H1 (cell line): ENCODE data around the gene SLC22A23. TPM values are rescaled to one million over a fixed set of nuclear protein-coding genes. Genes with fewer than 3 reads are reported as not detected.

Experiments
- CTCF ChIA-PET: fragments of 300-600 bp; sonication (Branson Sonifier 250); formaldehyde crosslinking; loops from one replicate; lab custom pipeline; 2021; ENCODE audit not compliant: partially characterized antibody; lab: Charles Lee
- POLR2A ChIA-PET: fragments of 300-600 bp; sonication (Branson Sonifier 250); formaldehyde crosslinking; loops from one replicate; lab custom pipeline; 2021; ENCODE audit warnings: inconsistent platforms; ENCODE audit not compliant: partially characterized antibody; lab: Charles Lee
- DNase-seq, 2 experiments: peaks; one replicate each; pipeline versions ENCODE4 v3.0.0 to v3.0.0-alpha.2; 2010 to 2022; ENCODE audit warnings: low spot score in 2 of 2, low read depth in 1 of 2, mixed read lengths in 1 of 2
- FAIRE-seq: peaks from 2 replicates; lab custom pipeline; 2011; peaks lifted over from hg19 to GRCh38; lab: Jason Lieb, UNC
- H2AFZ ChIP-seq: 2 replicates; pipeline ENCODE4 v1.8.1; 2012; ENCODE audit warnings: low read length, inconsistent platforms
- H2AK5ac ChIP-seq: 2 replicates; pipeline ENCODE4 v1.6.1; 2013; ENCODE audit warnings: low read depth, low read length
- H2BK120ac ChIP-seq: replicated peaks from 2 replicates; pipeline ENCODE3; 2013; ENCODE audit warnings: low read depth, low read length, inconsistent platforms
- H2BK12ac ChIP-seq: 2 replicates; pipeline ENCODE4 v1.6.1; 2013; ENCODE audit warnings: low read depth, low read length
- H2BK15ac ChIP-seq: 2 replicates; pipeline ENCODE4 v1.6.1; 2013; ENCODE audit warnings: low read length
- H2BK20ac ChIP-seq: 2 replicates; pipeline ENCODE4 v1.6.1; 2013; ENCODE audit warnings: low read length
- H2BK5ac ChIP-seq: 2 replicates; pipeline ENCODE4 v1.6.1; 2013; ENCODE audit warnings: low read depth, low read length
- H3K14ac ChIP-seq: 2 replicates; pipeline ENCODE4 v1.6.1; 2013; ENCODE audit warnings: inconsistent platforms; ENCODE audit not compliant: insufficient read length
- H3K18ac ChIP-seq: 2 replicates; pipeline ENCODE4 v1.6.1; 2013; ENCODE audit warnings: low read length; ENCODE audit errors: extremely low read depth
- H3K23ac ChIP-seq: 2 replicates; pipeline ENCODE4 v1.6.1; 2013; ENCODE audit warnings: inconsistent platforms; ENCODE audit not compliant: insufficient read length
- H3K23me2 ChIP-seq: 2 replicates; pipeline ENCODE4 v1.6.1; 2013; ENCODE audit warnings: low read depth, low read length
- H3K27ac ChIP-seq: 2 replicates; pipeline ENCODE4 v1.6.1; 2011; ENCODE audit warnings: low read depth, low read length, inconsistent platforms
- H3K27me3 ChIP-seq, 4 experiments: replicated peaks in 1 of 4; 1 replicate in 1 of 4; 2 replicates in 3 of 4; pipeline versions ENCODE4 v1.6.1 to v1.8.1; 2011 to 2013; ENCODE audit warnings: low read length in 3 of 4, mild to moderate bottlenecking in 3 of 4, inconsistent platforms in 2 of 4, mixed read lengths in 2 of 4, moderate library complexity in 1 of 4; ENCODE audit not compliant: control insufficient read depth in 3 of 4, insufficient read depth in 3 of 4; ENCODE audit errors: extremely low read depth in 1 of 4
- H3K36me3 ChIP-seq, 4 experiments: 2 replicates each; pipeline versions ENCODE4 v1.6.1 to v1.8.1; 2011 to 2013; ENCODE audit warnings: mild to moderate bottlenecking in 4 of 4, low read length in 3 of 4, moderate library complexity in 2 of 4, control low read depth in 1 of 4, inconsistent platforms in 1 of 4; ENCODE audit not compliant: insufficient read depth in 4 of 4, control insufficient read depth in 2 of 4
- H3K4ac ChIP-seq: replicated peaks from 2 replicates; pipeline ENCODE3; 2013; ENCODE audit warnings: low read length, low read depth, mixed read lengths, inconsistent platforms; ENCODE audit not compliant: insufficient read length
- H3K4me1 ChIP-seq, 4 experiments: replicated peaks in 1 of 4; 1 replicate in 1 of 4; 2 replicates in 3 of 4; pipeline versions ENCODE4 v1.6.1 to v1.8.1; 2011 to 2013; ENCODE audit warnings: low read length in 3 of 4, inconsistent platforms in 2 of 4, mixed read lengths in 1 of 4; ENCODE audit not compliant: insufficient read depth in 4 of 4, control insufficient read depth in 3 of 4
- H3K4me2 ChIP-seq, 2 experiments: 2 replicates each; pipeline versions ENCODE4 v1.6.1 to v1.8.1; 2011 to 2013; ENCODE audit warnings: low read depth in 2 of 2, low read length in 2 of 2, control low read depth in 1 of 2, inconsistent platforms in 1 of 2, mild to moderate bottlenecking in 1 of 2; ENCODE audit not compliant: insufficient read depth in 1 of 2
- H3K4me3 ChIP-seq, 4 experiments: fragments of 200-600, 300-600 bp in 1 of 4; sonication (generic), shearing (Covaris generic), sonication (Bioruptor Twin) in 1 of 4; 2 replicates each; pipeline versions ENCODE4 v1.5.1 to v1.8.1; 2011 to 2016; ENCODE audit warnings: low read length in 4 of 4, low read depth in 3 of 4, control low read depth in 2 of 4, inconsistent platforms in 2 of 4, mild to moderate bottlenecking in 2 of 4, mixed read lengths in 1 of 4, moderate library complexity in 1 of 4; ENCODE audit not compliant: insufficient read depth in 2 of 4; ENCODE audit errors: extremely low read depth in 1 of 4
- H3K56ac ChIP-seq: replicated peaks from 2 replicates; pipeline ENCODE3; 2013; ENCODE audit warnings: low read depth, mild to moderate bottlenecking, mixed read lengths, low read length, inconsistent platforms; ENCODE audit not compliant: insufficient read length
- H3K79me1 ChIP-seq: 2 replicates; pipeline ENCODE4 v1.6.1; 2013; ENCODE audit warnings: low read depth, low read length, control low read depth
- H3K79me2 ChIP-seq, 2 experiments: 2 replicates each; pipeline versions ENCODE4 v1.6.1 to v1.8.1; 2012 to 2013; ENCODE audit warnings: low read length in 2 of 2, mild to moderate bottlenecking in 2 of 2, inconsistent platforms in 1 of 2; ENCODE audit not compliant: insufficient read depth in 2 of 2, control insufficient read depth in 1 of 2
- H3K9ac ChIP-seq, 4 experiments: replicated peaks in 1 of 4; 1 replicate in 1 of 4; 2 replicates in 3 of 4; pipeline versions ENCODE4 v1.6.1 to v1.8.1; 2011 to 2013; ENCODE audit warnings: low read depth in 3 of 4, low read length in 3 of 4, control low read depth in 2 of 4, mild to moderate bottlenecking in 2 of 4, moderate library complexity in 2 of 4, inconsistent platforms in 1 of 4; ENCODE audit errors: extremely low read depth in 1 of 4
- H3K9me3 ChIP-seq, 2 experiments: 2 replicates each; pipeline versions ENCODE4 v1.6.1 to v1.8.1; 2012 to 2013; ENCODE audit warnings: mild to moderate bottlenecking in 2 of 2, moderate library complexity in 2 of 2, control low read depth in 1 of 2, inconsistent platforms in 1 of 2, low read depth in 1 of 2, low read length in 1 of 2, mixed read lengths in 1 of 2; ENCODE audit not compliant: insufficient read depth in 2 of 2
- H4K20me1 ChIP-seq, 2 experiments: replicated peaks in 1 of 2; 2 replicates each; pipeline versions ENCODE3 to v1.8.1; 2011 to 2013; ENCODE audit warnings: inconsistent platforms in 2 of 2, low read length in 2 of 2, mild to moderate bottlenecking in 1 of 2; ENCODE audit not compliant: insufficient read depth in 2 of 2, control insufficient read depth in 1 of 2
- H4K5ac ChIP-seq: 2 replicates; pipeline ENCODE4 v1.6.1; 2013; ENCODE audit warnings: low read length, low read depth, mixed read lengths, inconsistent platforms; ENCODE audit not compliant: insufficient read length
- H4K8ac ChIP-seq: 2 replicates; pipeline ENCODE4 v1.8.0; 2013; ENCODE audit warnings: mild to moderate bottlenecking, moderate library complexity, low read length, inconsistent platforms; ENCODE audit not compliant: insufficient read depth; ENCODE audit errors: extremely low read depth
- H4K91ac ChIP-seq: replicated peaks from 2 replicates; pipeline ENCODE3; 2013; ENCODE audit warnings: low read length, mixed read lengths, inconsistent platforms; ENCODE audit not compliant: insufficient read length
- ASH2L ChIP-seq: fragments of 200-600, 300-600 bp; sonication (generic); IDR thresholded peaks from one replicate; pipeline ENCODE4 v1.7.1; 2017; ENCODE audit warnings: low read length
- BRCA1 ChIP-seq: IDR thresholded peaks from 2 replicates; pipeline ENCODE4 v1.6.1; 2012; ENCODE audit warnings: low read depth, low read length, improper control_type of control experiment
- CBX5 ChIP-seq: fragments of 300-800, 300-1000 bp; sonication (generic); IDR thresholded peaks from 2 replicates; pipeline ENCODE4 v1.7.1; 2016; ENCODE audit warnings: antibody characterized with exemption, low read length, low read depth
- CHD2 ChIP-seq: IDR thresholded peaks from 2 replicates; pipeline ENCODE4 v1.6.1; 2012; ENCODE audit warnings: low read length, improper control_type of control experiment
- CTBP2 ChIP-seq: IDR thresholded peaks from 2 replicates; pipeline ENCODE4 v1.7.0; 2011; ENCODE audit warnings: borderline replicate concordance, mild to moderate bottlenecking, moderate library complexity, mixed read lengths, low read length; ENCODE audit not compliant: insufficient read depth, insufficient read length
- EGR1 ChIP-seq: IDR thresholded peaks from 2 replicates; pipeline ENCODE4 v1.6.1; 2011; ENCODE audit warnings: low read depth, low read length, borderline replicate concordance
- POU5F1 ChIP-seq: IDR thresholded peaks from 2 replicates; pipeline ENCODE4 v1.6.1; 2011; ENCODE audit warnings: low read depth, mild to moderate bottlenecking, low read length, moderate library complexity
- SP2 ChIP-seq: IDR thresholded peaks from 2 replicates; pipeline ENCODE4 v1.6.1; 2012; ENCODE audit warnings: mild to moderate bottlenecking, low read length, inconsistent platforms
- SUZ12 ChIP-seq: fragments of 200-600 bp; sonication (generic); IDR thresholded peaks from 2 replicates; pipeline ENCODE4 v1.6.1; 2012; ENCODE audit warnings: mild to moderate bottlenecking, inconsistent platforms, low read length, moderate library complexity, mixed read lengths
- ZNF274 ChIP-seq: IDR thresholded peaks from 2 replicates; pipeline ENCODE4 v1.7.0; 2012; ENCODE audit warnings: low read length, borderline replicate concordance; ENCODE audit errors: extremely low read depth
- WGBS, 2 experiments: shearing (Covaris generic) in 1 of 2; methylation state at CpG; one replicate each; pipeline versions ENCODE4 v1.1.6 to v1.1.7; 2013 to 2015; ENCODE audit warnings: low lambda C conversion rate in 2 of 2, mixed read lengths in 2 of 2, inconsistent platforms in 1 of 2, low coverage in 1 of 2, missing lambda C conversion rate in 1 of 2; ENCODE audit not compliant: insufficient replicate concordance in 2 of 2, insufficient coverage in 1 of 2, insufficient read length in 1 of 2; ENCODE audit errors: extremely low coverage in 1 of 2, missing lambda C conversion rate in 1 of 2; 5-methylcytosine and 5-hydroxymethylcytosine counted together
- polyA plus RNA-seq, 7 experiments: library from polyadenylated mRNA; depleted of rRNA in 3 of 7; stranded (reverse) in 5 of 7; unstranded in 2 of 7; fragments of >200 nt in 5 of 7; fragments of 200-250 nt in 2 of 7; gene quantifications; 1 replicate in 5 of 7; 2 replicates in 1 of 7; 4 replicates in 1 of 7; pipeline versions ENCODE4 v1.2.1 to v1.2.3, GENCODE V29; 2011 to 2013; ENCODE audit warnings: missing spikeins in 2 of 7, mixed read lengths in 2 of 7
- total RNA-seq: library from RNA; stranded (reverse); fragmentation: NEBNext Ultra II Directional; extraction: Animal tissue kit (Norgen Biotek cat#: 25700); gene quantifications from 2 replicates; pipeline ENCODE4 v1.2.1, GENCODE V29; 2021
- TF ChIP-seq, protein P1 (sequence below): IDR thresholded peaks from 2 replicates; pipeline ENCODE4 v1.6.1; 2011; ENCODE audit warnings: low read length, improper control_type of control experiment

SLC22A23 gene
- total and polyA plus RNA-seq, 2 of the 8 experiments (the other 6 are each of a cell fraction or from before 2014, with no cell fraction given), result 9.9 to 38.4 TPM

DNA sequence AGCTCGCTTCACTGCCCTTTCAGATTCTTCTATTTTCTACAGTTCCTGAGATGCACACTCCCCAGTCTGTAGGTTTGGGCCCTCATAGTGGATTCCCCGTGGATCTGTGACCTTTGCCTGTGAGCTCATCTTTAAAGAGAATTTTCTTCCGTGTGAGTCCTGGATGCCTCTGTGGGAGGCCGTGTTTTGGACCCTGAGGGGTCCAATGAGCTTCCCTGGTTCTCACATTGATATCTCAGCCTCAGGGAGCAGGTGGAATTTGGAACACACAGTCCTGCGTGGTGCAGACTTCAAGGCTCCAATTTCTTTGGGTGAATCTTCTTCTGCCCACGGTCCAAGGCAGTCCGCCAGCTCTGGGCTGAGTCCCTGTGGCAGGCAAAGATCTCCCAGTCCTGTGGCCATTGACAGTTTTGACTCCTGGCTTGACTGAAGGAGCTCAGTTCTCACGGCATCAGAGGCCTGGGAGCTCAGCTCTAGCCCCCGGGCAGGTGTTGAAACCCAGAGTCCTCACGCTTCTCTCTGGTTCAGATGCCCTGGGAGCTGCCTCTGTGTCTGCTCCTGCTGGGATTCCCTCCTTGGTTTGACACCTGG lies 137.1 kb downstream of the SLC22A23 start:
- H3K4me2 ChIP-seq, result no peak overlapping the region
- H3K9ac ChIP-seq, result no peak overlapping the region
- no peak overlapping the region for H3K14ac ChIP-seq
- TF ChIP-seq SP2 (no peak), SUZ12 (no peak), CHD2 (no peak), BRCA1 (no peak), ZNF274 (no peak), CTBP2 (no peak), CBX5 (no peak), EGR1 (no peak), POU5F1 (no peak), ASH2L (no peak)
- TF ChIP-seq, protein P1, sequence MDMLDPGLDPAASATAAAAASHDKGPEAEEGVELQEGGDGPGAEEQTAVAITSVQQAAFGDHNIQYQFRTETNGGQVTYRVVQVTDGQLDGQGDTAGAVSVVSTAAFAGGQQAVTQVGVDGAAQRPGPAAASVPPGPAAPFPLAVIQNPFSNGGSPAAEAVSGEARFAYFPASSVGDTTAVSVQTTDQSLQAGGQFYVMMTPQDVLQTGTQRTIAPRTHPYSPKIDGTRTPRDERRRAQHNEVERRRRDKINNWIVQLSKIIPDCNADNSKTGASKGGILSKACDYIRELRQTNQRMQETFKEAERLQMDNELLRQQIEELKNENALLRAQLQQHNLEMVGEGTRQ, result no peak

More for the DNA sequence above, 137.1 kb downstream of the SLC22A23 start:
- Histone ChIP-seq H3K36me3 (peaks cover 0 to 2% (median 0%) of the 10 kb centered on the region in 4 experiments; a peak in 1 of 8 replicates), H4K5ac (no peak overlapping the region), H2BK20ac (no peak overlapping the region), H3K4ac (no peak overlapping the region), H3K79me2 (peaks cover 0 to 2% of the 10 kb centered on the region in 2 experiments; a peak in 2 of 4 replicates), H2BK12ac (no peak overlapping the region), H3K4me3 (no peak overlapping the region), H3K4me1 (no peaks in the 10 kb centered on the region; a peak in 1 of 7 replicates), H3K9me3 (no peaks in the 10 kb centered on the region), H2AFZ (no peak overlapping the region), H3K56ac (no peak overlapping the region), H2BK120ac (no peak overlapping the region), H4K20me1 (peaks cover 0 to 2% of the 10 kb centered on the region in 2 experiments), H4K8ac (no peak overlapping the region), H2BK5ac (no peak overlapping the region), H3K23ac (no peak overlapping the region), H3K27ac (no peak overlapping the region), H2AK5ac (no peak overlapping the region), H3K79me1 (peaks cover 2% of the 10 kb centered on the region), H3K18ac (no peak overlapping the region), H3K23me2 (no peaks in the 10 kb centered on the region), H3K27me3 (no peaks in the 10 kb centered on the region), H4K91ac (no peak overlapping the region), H2BK15ac (no peak overlapping the region)
- POLR2A ChIA-PET, result no interaction called here
- no peak for DNase-seq
- WGBS, 2 experiments, result 80% methylated on average over 10 of the region's 10 CpGs; no CpG with 5 or more reads in 1 of the 2 experiments
- CTCF ChIA-PET, result interaction anchor here (0.5 to 1.4 kb wide), 8 partner anchors 11 to 614 kb away, joined by 3 to 8 read pairs (median 3); no protein-coding TSS in a partner anchor
- FAIRE-seq, result no peak
